Glutamatergic neuron (in vitro differentiated cells): ENCODE measurements around the gene RBBP4. TPM values are rescaled to one million over a fixed set of nuclear protein-coding genes. Genes with fewer than 3 reads are reported as not detected.
A peak's percentile ranks its signal among the peaks of the same experiment; 100 is the strongest.

Source experiments
- DNase-seq: peaks from one replicate; pipeline ENCODE4 v3.0.0; 2022
- H3K27ac Mint-ChIP-seq: one replicate; pipeline ENCODE4 v1.8.0; 2020; ENCODE audit warnings: mild to moderate bottlenecking, mixed read lengths, inconsistent platforms; ENCODE audit not compliant: unreplicated experiment
- H3K27me3 Mint-ChIP-seq: one replicate; pipeline ENCODE4 v1.8.0; 2020; ENCODE audit warnings: mild to moderate bottlenecking, moderate library complexity, mixed read lengths, inconsistent platforms; ENCODE audit not compliant: unreplicated experiment
- H3K36me3 Mint-ChIP-seq: one replicate; pipeline ENCODE4 v1.8.0; 2020; ENCODE audit warnings: mild to moderate bottlenecking, mixed read lengths, inconsistent platforms; ENCODE audit not compliant: unreplicated experiment
- H3K4me1 Mint-ChIP-seq: one replicate; pipeline ENCODE4 v1.8.0; 2020; ENCODE audit warnings: mild to moderate bottlenecking, low read depth, mixed read lengths, inconsistent platforms; ENCODE audit not compliant: unreplicated experiment
- H3K4me3 Mint-ChIP-seq: one replicate; pipeline ENCODE4 v1.8.0; 2020; ENCODE audit warnings: mild to moderate bottlenecking, mixed read lengths, inconsistent platforms; ENCODE audit not compliant: unreplicated experiment
- H3K9me3 Mint-ChIP-seq: one replicate; pipeline ENCODE4 v1.8.0; 2020; ENCODE audit warnings: mild to moderate bottlenecking, moderate library complexity, mixed read lengths, inconsistent platforms; ENCODE audit not compliant: unreplicated experiment
- CTCF ChIP-seq: fragments of 200-600 bp; sonication (generic); IDR thresholded peaks from one replicate; pipeline ENCODE4 v1.5.0; 2021; ENCODE audit not compliant: partially characterized antibody, unreplicated experiment
- long read RNA-seq: library from polyadenylated mRNA; unstranded; transcript quantifications from one replicate; pipeline ENCODE4 v2.0.0, GENCODE V29; 2020; ENCODE audit not compliant: unreplicated experiment
- total RNA-seq: library from RNA; stranded (reverse); fragmentation: NEBNext Ultra II Directional; extraction: Animal tissue kit (Norgen Biotek cat#: 25700); gene quantifications from one replicate; pipeline ENCODE4 v1.2.1, GENCODE V29; 2021; ENCODE audit not compliant: unreplicated experiment

The RBBP4 gene
- total RNA-seq, result 332 TPM
- long read RNA-seq, full-length matches to known transcripts, result 114 of 141 reads
- long read RNA-seq, partial matches to known transcripts, result 5 of 141 reads
- long read RNA-seq, other reads (novel, unspliced or antisense), result 22 of 141 reads

- Mint-ChIP-seq H3K27me3 (peaks cover 5% of the 10 kb centered on the region), H3K4me3 (peak within 1 kb of the TSS; percentile 100), H3K36me3 (no peaks in the 10 kb centered on the region), H3K27ac (peak within 1 kb of the TSS; percentile 99), H3K9me3 (peaks cover 13% of the 10 kb centered on the region), H3K4me1 (peaks cover 12% of the 10 kb centered on the region)
- no peak for TF ChIP-seq CTCF
- peak; percentile 99 for DNase-seq
Observed at GRCh38 chr1:32650752-32651460, at the start of gene RBBP4. Gene RBBP4 (plus strand): TSS chr1:32651208. CDS start chr1:32651307, 99 bp downstream.

GRCh38 chr1:32605711-32606424 is 45.1 kb upstream of the RBBP4 start:
- no peak for TF ChIP-seq CTCF
- Mint-ChIP-seq H3K27ac (no peak overlapping the region), H3K27me3 (no peaks in the 10 kb centered on the region), H3K4me3 (no peak overlapping the region), H3K4me1 (no peaks in the 10 kb centered on the region), H3K9me3 (no peaks in the 10 kb centered on the region), H3K36me3 (no peaks in the 10 kb centered on the region)
- no peak for DNase-seq

DNA sequence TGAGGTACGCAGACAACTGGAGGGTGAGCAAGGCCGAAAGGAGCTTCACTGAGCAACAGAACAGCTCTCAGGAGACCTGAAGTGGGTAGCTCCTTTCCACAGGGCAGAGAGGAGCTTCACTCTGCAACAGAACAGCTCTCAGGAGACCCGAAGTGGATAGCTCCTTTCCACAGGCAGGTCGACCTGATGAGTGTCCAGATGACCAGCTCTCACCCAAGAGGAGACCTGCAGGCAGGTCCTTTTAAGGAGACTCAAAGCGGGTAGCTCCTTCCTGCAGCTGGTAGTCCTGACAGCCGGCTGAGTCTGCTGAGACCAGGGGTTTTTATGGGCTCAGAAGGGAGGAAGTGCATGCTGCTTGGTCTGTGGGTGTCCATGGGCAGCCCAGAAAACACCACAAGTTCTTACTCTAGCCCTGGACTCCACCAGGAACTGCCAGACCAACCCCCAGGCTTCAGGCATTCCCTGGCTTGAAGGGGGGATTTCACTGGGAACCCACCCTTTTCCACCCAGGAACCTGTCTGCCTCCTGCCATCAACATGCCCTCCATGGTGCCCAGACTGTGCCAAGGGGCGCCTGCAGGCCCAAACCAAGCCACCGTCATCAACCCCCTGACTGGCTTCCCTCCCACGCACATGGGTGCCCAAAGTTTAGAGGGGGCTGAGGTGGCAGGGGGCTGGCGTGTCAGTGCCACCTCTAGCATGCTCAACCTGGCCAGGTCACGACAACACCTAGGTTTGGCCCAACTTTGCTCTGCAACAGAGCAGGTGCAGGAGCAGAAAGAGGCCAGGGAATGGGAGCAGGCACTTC is 44.2 kb upstream of the RBBP4 start:
- DNase-seq, result no peak
- no peaks in the 10 kb centered on the region for H3K9me3 Mint-ChIP-seq
- no peak for TF ChIP-seq CTCF
- no peak overlapping the region for H3K4me3 Mint-ChIP-seq
- no peaks in the 10 kb centered on the region for H3K4me1 Mint-ChIP-seq
- H3K27me3 Mint-ChIP-seq, result no peaks in the 10 kb centered on the region
- H3K27ac Mint-ChIP-seq, result no peak overlapping the region
- no peaks in the 10 kb centered on the region for H3K36me3 Mint-ChIP-seq

- DNase-seq, result no peak
- TF ChIP-seq CTCF, result no peak
- no peaks in the 10 kb centered on the region for H3K36me3 Mint-ChIP-seq
- no peaks in the 10 kb centered on the region for H3K9me3 Mint-ChIP-seq
- H3K4me3 Mint-ChIP-seq, result no peak overlapping the region
- no peaks in the 10 kb centered on the region for H3K27me3 Mint-ChIP-seq
- no peak overlapping the region for H3K27ac Mint-ChIP-seq
- no peaks in the 10 kb centered on the region for H3K4me1 Mint-ChIP-seq
Observed at GRCh38 chr1:32609180-32609579, 41.8 kb upstream of the RBBP4 start.
